CD14-positive monocyte (primary cell): Measurements from ENCODE around the gene DNMT3L. TPM values are rescaled to one million over a fixed set of nuclear protein-coding genes. Genes with fewer than 3 reads are reported as not detected.

Experiments used
- DNase-seq, 3 donors: peaks; one replicate each; pipeline ENCODE4 v3.0.0-alpha.2; 2011 to 2022
- H2AFZ ChIP-seq: 2 replicates; pipeline ENCODE4 v1.6.0; 2012; ENCODE audit warnings: mild to moderate bottlenecking, low read depth, low read length, inconsistent platforms; ENCODE audit not compliant: insufficient read depth, poor library complexity, severe bottlenecking
- H3K27ac ChIP-seq, 2 donors: 1 replicate in 1 of 2; 2 replicates in 1 of 2; pipeline ENCODE4 v1.5.1; 2012 to 2013; ENCODE audit warnings: low read length in 2 of 2, control low read depth in 1 of 2, inconsistent platforms in 1 of 2, low read depth in 1 of 2, mild to moderate bottlenecking in 1 of 2
- H3K27me3 ChIP-seq, 2 donors: one replicate each; pipeline versions ENCODE4 v1.6.0 to v1.6.1; 2011 to 2013; ENCODE audit warnings: low read length in 2 of 2; ENCODE audit not compliant: control insufficient read depth in 2 of 2, insufficient read depth in 2 of 2
- H3K36me3 ChIP-seq, 2 donors: replicated peaks in 1 of 2; 1 replicate in 1 of 2; 2 replicates in 1 of 2; pipeline versions ENCODE4 v1.5.1 to v1.6.1; 2012 to 2013; ENCODE audit warnings: low read length in 2 of 2, control low read depth in 1 of 2, inconsistent platforms in 1 of 2, mild to moderate bottlenecking in 1 of 2; ENCODE audit not compliant: insufficient read depth in 2 of 2, control insufficient read depth in 1 of 2
- H3K4me1 ChIP-seq, 2 donors: 1 replicate in 1 of 2; 2 replicates in 1 of 2; pipeline versions ENCODE4 v1.5.1 to v1.6.1; 2012 to 2013; ENCODE audit warnings: low read length in 2 of 2, control low read depth in 1 of 2, inconsistent platforms in 1 of 2, mild to moderate bottlenecking in 1 of 2, moderate library complexity in 1 of 2; ENCODE audit not compliant: insufficient read depth in 2 of 2, control insufficient read depth in 1 of 2
- H3K4me2 ChIP-seq: replicated peaks from 2 replicates; pipeline ENCODE3; 2012; ENCODE audit warnings: low read length, moderate library complexity, mild to moderate bottlenecking; ENCODE audit not compliant: poor library complexity, severe bottlenecking; ENCODE audit errors: extremely low read depth
- H3K4me3 ChIP-seq, 3 experiments: fragments of 200-600 bp in 1 of 3; sonication (generic) in 1 of 3; replicated peaks in 1 of 3; 1 replicate in 2 of 3; 2 replicates in 1 of 3; pipeline ENCODE4 v1.5.1; 2011 to 2013; ENCODE audit warnings: low read length in 3 of 3, mild to moderate bottlenecking in 3 of 3, control low read depth in 2 of 3, low read depth in 2 of 3, inconsistent platforms in 1 of 3, moderate library complexity in 1 of 3
- H3K79me2 ChIP-seq: 2 replicates; pipeline ENCODE4 v1.6.0; 2012; ENCODE audit warnings: mild to moderate bottlenecking, control low read depth, inconsistent platforms, low read length, moderate library complexity; ENCODE audit not compliant: insufficient read depth
- H3K9ac ChIP-seq: 2 replicates; pipeline ENCODE4 v1.6.0; 2017; ENCODE audit warnings: low read length, mild to moderate bottlenecking; ENCODE audit not compliant: insufficient read depth, poor library complexity, severe bottlenecking
- H3K9me3 ChIP-seq, 2 donors: replicated peaks in 1 of 2; 1 replicate in 1 of 2; 2 replicates in 1 of 2; pipeline versions ENCODE4 v1.5.1 to v1.6.1; 2012 to 2013; ENCODE audit warnings: low read length in 2 of 2, control low read depth in 1 of 2; ENCODE audit not compliant: control insufficient read depth in 1 of 2, insufficient read depth in 1 of 2
- H4K20me1 ChIP-seq: 2 replicates; pipeline ENCODE4 v1.6.0; 2012; ENCODE audit warnings: mild to moderate bottlenecking, low read length, control low read depth, moderate library complexity; ENCODE audit not compliant: insufficient read depth
- H3K27ac Mint-ChIP-seq, 7 donors: one replicate each; pipeline ENCODE4 v1.8.0; 2020; ENCODE audit warnings: mild to moderate bottlenecking in 7 of 7, mixed read lengths in 7 of 7, moderate library complexity in 6 of 7, inconsistent platforms in 2 of 7
- H3K27me3 Mint-ChIP-seq, 3 donors: one replicate each; pipeline ENCODE4 v1.8.0; 2021 to 2022; ENCODE audit warnings: low read depth in 3 of 3, mild to moderate bottlenecking in 3 of 3, mixed read lengths in 3 of 3, moderate library complexity in 3 of 3, inconsistent platforms in 1 of 3
- H3K36me3 Mint-ChIP-seq, 2 donors: one replicate each; pipeline ENCODE4 v1.8.0; 2020; ENCODE audit warnings: mixed read lengths in 2 of 2, inconsistent platforms in 1 of 2, mild to moderate bottlenecking in 1 of 2
- H3K4me1 Mint-ChIP-seq: one replicate; pipeline ENCODE4 v1.8.0; 2020; ENCODE audit warnings: mild to moderate bottlenecking, mixed read lengths
- H3K4me3 Mint-ChIP-seq, 2 donors: one replicate each; pipeline ENCODE4 v1.8.0; 2020; ENCODE audit warnings: mild to moderate bottlenecking in 2 of 2, mixed read lengths in 2 of 2, moderate library complexity in 1 of 2
- H3K9me3 Mint-ChIP-seq, 7 donors: one replicate each; pipeline ENCODE4 v1.8.0; 2020 to 2022; ENCODE audit warnings: mixed read lengths in 7 of 7, mild to moderate bottlenecking in 6 of 7, moderate library complexity in 6 of 7, inconsistent platforms in 2 of 7
- CTCF ChIP-seq: fragments of 200-600 bp; IDR thresholded peaks from one replicate; pipeline ENCODE4 v1.8.0; 2022; ENCODE audit warnings: antibody characterized with exemption, mild to moderate bottlenecking
- WGBS: methylation state at CpG from one replicate; pipeline ENCODE4 v1.1.5; 2013; ENCODE audit warnings: missing lambda C conversion rate; ENCODE audit not compliant: insufficient coverage; 5-methylcytosine and 5-hydroxymethylcytosine counted together
- intact Hi-C, 2 donors: fragments of 100-400 bp; cut with micrococcal nuclease; formaldehyde crosslinking; loops; one replicate each; pipeline versions ENCODE4 v1.15.0 to v1.15.1; 2023
- polyA plus RNA-seq, 3 donors: library from polyadenylated mRNA; depleted of rRNA in 1 of 3; unstranded in 2 of 3; stranded (reverse) in 1 of 3; fragments of 300-500 nt in 2 of 3; fragments of >200 nt in 1 of 3; fragmentation: Illumina TruSeq in 2 of 3; gene quantifications; 1 replicate in 2 of 3; 2 replicates in 1 of 3; pipeline ENCODE4 v1.2.3, GENCODE V29; 2012 to 2021

The DNMT3L gene
- polyA plus RNA-seq, 3 donors, result not detected

- intact Hi-C loops, result loop anchor here in 1 of 2 donors (2.0 kb wide), 1 partner anchor 37 kb away; the partner anchor contains the start of gene CFAP410
- Histone ChIP-seq H3K4me3 (no peak overlapping the region), H3K79me2 (peaks cover 66% of the 10 kb centered on the region), H3K27ac (peak overlapping the region in 1 of 2 donors; percentile 20), H4K20me1 (peaks cover 66% of the 10 kb centered on the region), H3K9ac (no peak overlapping the region), H3K4me1 (peaks cover 37 to 48% of the 10 kb centered on the region in 2 donors), H3K27me3 (no peaks in the 10 kb centered on the region), H3K4me2 (no peak overlapping the region), H3K36me3 (peaks cover 7 to 11% of the 10 kb centered on the region in 2 donors), H2AFZ (no peak overlapping the region), H3K9me3 (no peaks in the 10 kb centered on the region)
- no peaks in the 10 kb centered on the region for H3K9me3 Mint-ChIP-seq
- WGBS, result 74% methylated on average over 6 of the region's 9 CpGs
- H3K36me3 Mint-ChIP-seq, result peaks cover 7 to 8% of the 10 kb centered on the region in 2 donors
- no peak overlapping the region for H3K4me3 Mint-ChIP-seq
- no peak for DNase-seq
- no peak for TF ChIP-seq CTCF
- peak overlapping the region in 1 of 7 donors; percentile 63 for H3K27ac Mint-ChIP-seq
- peaks cover 2 to 4% (median 4%) of the 10 kb centered on the region in 3 donors for H3K27me3 Mint-ChIP-seq
- peaks cover 51% of the 10 kb centered on the region for H3K4me1 Mint-ChIP-seq
These were observed 40.3 kb upstream of the DNMT3L start for GRCh38 chr21:44301961-44302406.

GRCh38 chr21:44301141-44301540 lies 39.4 kb upstream of the DNMT3L start:
- 89% methylated on average over 9 of the region's 13 CpGs for WGBS
- peak overlapping the region in 4 of 7 donors; percentile 53 to 80 (median 70) for H3K27ac Mint-ChIP-seq
- no peaks in the 10 kb centered on the region for H3K9me3 Mint-ChIP-seq
- intact Hi-C loops, result loop anchor here in 1 of 2 donors (2.0 kb wide), 1 partner anchor 38 kb away; the partner anchor contains the start of gene CFAP410
- no peak for TF ChIP-seq CTCF
- peak overlapping the region in 1 of 2 donors; percentile 78 for H3K27ac ChIP-seq
- H3K4me2 ChIP-seq, result peak overlapping the region; percentile 97
- peaks cover 51% of the 10 kb centered on the region for H3K4me1 Mint-ChIP-seq
- H3K36me3 ChIP-seq, result peaks cover 0 to 3% of the 10 kb centered on the region in 2 donors
- peaks cover 2 to 7% (median 4%) of the 10 kb centered on the region in 3 donors for H3K27me3 Mint-ChIP-seq
- peaks cover 59% of the 10 kb centered on the region for H3K79me2 ChIP-seq
- H4K20me1 ChIP-seq, result peaks cover 58% of the 10 kb centered on the region
- peak overlapping the region in 2 of 3 experiments; percentile 63 to 85 for H3K4me3 ChIP-seq
- no peaks in the 10 kb centered on the region for H3K9me3 ChIP-seq
- H3K4me3 Mint-ChIP-seq, result peak overlapping the region; percentile 80 to 85
- H3K9ac ChIP-seq, result peak overlapping the region; percentile 84
- H3K36me3 Mint-ChIP-seq, result peaks cover 3 to 5% of the 10 kb centered on the region in 2 donors
- DNase-seq, result no peak
- no peaks in the 10 kb centered on the region for H3K27me3 ChIP-seq
- H2AFZ ChIP-seq, result no peak overlapping the region
- H3K4me1 ChIP-seq, result peaks cover 37 to 48% of the 10 kb centered on the region in 2 donors
